Spleen (tissue), 11 donors: Measurements from ENCODE around the gene JAZF1. TPM values are rescaled to one million over a fixed set of nuclear protein-coding genes. Genes with fewer than 3 reads are reported as not detected.

Source experiments
- DNase-seq: peaks from one replicate; pipeline ENCODE4 v3.0.0-alpha.2; 2020
- H3K27ac ChIP-seq, 8 donors: fragments of 200-600 bp; sonication (generic) in 7 of 8; 1 replicate in 4 of 8; 2 replicates in 4 of 8; pipeline versions ENCODE4 v1.5.0 to v1.8.0; 2016 to 2021; ENCODE audit warnings: inconsistent platforms in 4 of 8, mild to moderate bottlenecking in 4 of 8, moderate library complexity in 1 of 8
- H3K27me3 ChIP-seq, 7 donors: fragments of 200-600 bp; sonication (generic) in 6 of 7; replicated peaks in 1 of 7; 1 replicate in 4 of 7; 2 replicates in 3 of 7; pipeline versions ENCODE4 v1.5.0 to v1.8.0; 2016 to 2021; ENCODE audit warnings: inconsistent platforms in 3 of 7, mild to moderate bottlenecking in 1 of 7
- H3K36me3 ChIP-seq, 6 donors: fragments of 200-600 bp; sonication (generic) in 5 of 6; 1 replicate in 4 of 6; 2 replicates in 2 of 6; pipeline versions ENCODE4 v1.5.0 to v1.8.0; 2016 to 2021; ENCODE audit warnings: inconsistent platforms in 2 of 6
- H3K4me1 ChIP-seq, 6 donors: fragments of 200-600 bp; sonication (generic) in 5 of 6; 1 replicate in 3 of 6; 2 replicates in 3 of 6; pipeline versions ENCODE4 v1.5.0 to v1.8.0; 2016 to 2021; ENCODE audit warnings: inconsistent platforms in 3 of 6
- H3K4me3 ChIP-seq, 8 donors: fragments of 200-600 bp; sonication (generic) in 7 of 8; 1 replicate in 4 of 8; 2 replicates in 4 of 8; pipeline versions ENCODE4 v1.5.0 to v1.8.0; 2016 to 2021; ENCODE audit warnings: inconsistent platforms in 4 of 8, mild to moderate bottlenecking in 4 of 8, moderate library complexity in 2 of 8
- H3K9me3 ChIP-seq, 8 donors: fragments of 200-600 bp; sonication (generic) in 7 of 8; 1 replicate in 4 of 8; 2 replicates in 4 of 8; pipeline versions ENCODE4 v1.5.0 to v1.8.0; 2016 to 2021; ENCODE audit warnings: inconsistent platforms in 4 of 8
- CTCF ChIP-seq, 11 experiments: fragments of 200-600 bp in 7 of 11; fragments of 450-650 bp in 4 of 11; sonication (generic) in 4 of 11; IDR thresholded peaks in 8 of 11; conservative IDR thresholded peaks in 3 of 11; 1 replicate in 7 of 11; 2 replicates in 4 of 11; pipeline versions ENCODE4 v1.4.0 to v1.8.0; 2016 to 2021; ENCODE audit warnings: antibody characterized with exemption in 11 of 11, inconsistent platforms in 4 of 11, mild to moderate bottlenecking in 1 of 11
- POLR2A ChIP-seq, 3 donors: fragments of 450-650 bp; IDR thresholded peaks; one replicate each; pipeline ENCODE4 v1.5.1; 2017; ENCODE audit warnings: antibody characterized with exemption in 3 of 3, mild to moderate bottlenecking in 1 of 3
- POLR2AphosphoS5 ChIP-seq, 3 donors: sonication (generic); formaldehyde crosslinking; IDR thresholded peaks; one replicate each; pipeline ENCODE4 v1.5.1; 2017; ENCODE audit warnings: antibody characterized with exemption in 3 of 3
- WGBS, 5 donors: extraction: QIAGEN DNeasy Blood & Tissue Kit in 3 of 5; methylation state at CpG; one replicate each; pipeline versions ENCODE4 v1.1.5 to v1.1.7; 2013 to 2018; 5-methylcytosine and 5-hydroxymethylcytosine counted together
- intact Hi-C: fragments of 100-400 bp; cut with DNase I; formaldehyde crosslinking; loops from one replicate; pipeline ENCODE4 v1.15.0; 2023; ENCODE audit warnings: low total_unique reads
- polyA plus RNA-seq, 3 donors: library from polyadenylated mRNA; stranded (reverse); fragments of 200-250 nt; gene quantifications; one replicate each; pipeline ENCODE4 v1.2.1, GENCODE V29; 2013
- total RNA-seq, 7 donors: library from RNA; depleted of rRNA in 3 of 7; stranded (reverse); fragments of >200 nt in 3 of 7; fragmentation: NEBNext Ultra II Directional in 4 of 7; extraction: Animal tissue kit (Norgen Biotek cat#: 25700) in 4 of 7; gene quantifications; one replicate each; pipeline versions ENCODE4 v1.1.0 to v1.2.1, GENCODE V29; 2016 to 2021
- donor health status: healthy with polysubstance abuse.
- donor health status: DM: no; HTN: no; CAD: no; lungs with moderate emphysema.
- donor health status: DM: no; HTN: no; CAD: no.
- donor health status: Bipolar disorder and iron deficiency.
- donor health status: healthy.
- donor health status: DM: no; HTN: no; CAD: no.
- donor health status: DM: yes; HTN: yes; CAD: no.

The JAZF1 gene
- total and polyA plus RNA-seq, 10 donors = 13.5 to 33.8 (median 24.7) TPM

DNA sequence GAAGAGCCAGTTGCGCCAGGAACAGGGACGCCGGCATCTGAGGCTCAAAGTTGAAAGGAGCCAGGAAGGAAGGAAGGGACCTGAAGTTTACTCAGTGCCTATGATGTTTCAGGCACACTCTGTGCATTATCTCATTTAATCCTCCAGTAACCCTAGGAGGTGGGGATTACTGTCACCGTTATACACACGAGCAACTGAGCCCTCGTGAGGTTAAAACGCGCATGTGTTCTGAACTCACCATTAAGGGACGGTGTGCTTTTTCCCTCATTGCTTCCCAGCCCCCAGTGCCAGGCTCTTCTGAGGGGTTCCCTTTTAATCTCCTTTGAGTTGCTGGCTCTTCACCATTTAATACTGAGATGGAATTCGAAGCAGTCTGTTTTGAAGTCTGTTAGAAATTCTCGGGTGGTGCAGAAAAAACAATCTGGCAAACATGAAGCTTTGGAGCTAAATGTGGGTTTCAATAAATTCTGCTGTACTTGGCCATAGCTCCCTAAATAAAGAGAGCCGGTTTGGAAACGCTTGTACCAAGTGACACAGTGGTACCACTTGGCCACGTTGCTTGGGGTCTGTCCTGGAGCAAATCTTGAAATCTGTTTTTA lies 338.4 kb downstream of the JAZF1 start:
- intact Hi-C loops = no loop called here
- H3K4me1 ChIP-seq = peaks cover 0 to 6% (median 0%) of the 10 kb centered on the region in 6 donors
- DNase-seq = no peak
- no peak for TF ChIP-seq POLR2A (IDR thresholded peaks at IDR 0.05)
- peaks cover 0 to 56% (median 25%) of the 10 kb centered on the region in 6 donors for H3K36me3 ChIP-seq
- WGBS, 5 donors = 80 to 92% (median 86%) methylated on average over 14 of the region's 14 CpGs
- H3K27me3 ChIP-seq = no peaks in the 10 kb centered on the region
- H3K27ac ChIP-seq = no peak overlapping the region
- H3K4me3 ChIP-seq = no peak overlapping the region
- no peaks in the 10 kb centered on the region for H3K9me3 ChIP-seq

DNA sequence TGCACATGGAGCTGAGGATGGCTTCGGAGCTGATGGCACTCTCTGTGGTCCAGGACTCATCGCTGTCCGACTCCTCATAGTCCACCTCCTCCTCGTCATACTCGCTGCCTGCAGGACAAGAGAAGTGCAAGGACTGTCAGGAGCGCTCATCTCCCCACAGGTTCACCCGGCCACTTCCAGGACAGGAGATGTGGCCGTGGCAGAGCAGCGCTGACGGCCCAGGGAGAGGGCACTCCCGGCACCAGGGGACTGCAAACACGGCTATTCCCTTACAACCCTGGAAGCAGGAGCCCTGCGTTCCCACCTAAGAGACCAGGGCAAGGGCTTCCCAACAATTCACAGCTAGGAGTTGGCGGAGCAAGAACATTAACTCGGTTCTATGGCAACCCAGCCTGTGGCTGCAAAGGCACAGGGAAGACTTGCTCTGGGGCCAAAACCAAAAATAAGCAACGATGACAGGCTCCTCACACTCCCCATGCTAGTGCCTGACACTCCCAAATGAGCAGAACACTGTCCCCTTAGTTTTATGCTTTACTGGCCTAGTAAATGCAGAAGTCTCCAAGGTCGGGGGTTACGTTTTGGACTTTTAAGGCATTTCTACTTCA lies 339.7 kb downstream of the JAZF1 start:
- H3K27ac ChIP-seq = no peak overlapping the region
- H3K4me1 ChIP-seq = peaks cover 0 to 6% (median under 1%) of the 10 kb centered on the region in 6 donors
- H3K9me3 ChIP-seq = no peaks in the 10 kb centered on the region
- no peaks in the 10 kb centered on the region for H3K27me3 ChIP-seq
- peaks cover 0 to 63% (median 25%) of the 10 kb centered on the region in 6 donors for H3K36me3 ChIP-seq
- DNase-seq = no peak
- 95 to 98% (median 96%) methylated on average over 18 of the region's 18 CpGs for WGBS, 5 donors
- TF ChIP-seq POLR2AphosphoS5 (IDR thresholded peaks at IDR 0.05) (peak in 1 of 3 donors; percentile 60), POLR2A (IDR thresholded peaks at IDR 0.05) (no peak)
- H3K4me3 ChIP-seq = no peak overlapping the region
- intact Hi-C loops = no loop called here

GRCh38 chr7:27840313-27840712 lies 340.3 kb downstream of the JAZF1 start:
- H3K27ac ChIP-seq = peak overlapping the region in 1 of 8 donors; percentile 12
- intact Hi-C loops = no loop called here
- H3K4me3 ChIP-seq = no peak overlapping the region
- 76 to 89% (median 79%) methylated on average over 8 of the region's 8 CpGs for WGBS, 5 donors
- peaks cover 0 to 12% (median 3%) of the 10 kb centered on the region in 6 donors for H3K4me1 ChIP-seq
- TF ChIP-seq POLR2A (IDR thresholded peaks at IDR 0.05) (no peak), POLR2AphosphoS5 (IDR thresholded peaks at IDR 0.05) (peak in 1 of 3 donors; percentile 40)
- H3K36me3 ChIP-seq = peaks cover 0 to 68% (median 26%) of the 10 kb centered on the region in 6 donors
- no peaks in the 10 kb centered on the region for H3K9me3 ChIP-seq
- no peaks in the 10 kb centered on the region for H3K27me3 ChIP-seq
- DNase-seq = no peak

DNA sequence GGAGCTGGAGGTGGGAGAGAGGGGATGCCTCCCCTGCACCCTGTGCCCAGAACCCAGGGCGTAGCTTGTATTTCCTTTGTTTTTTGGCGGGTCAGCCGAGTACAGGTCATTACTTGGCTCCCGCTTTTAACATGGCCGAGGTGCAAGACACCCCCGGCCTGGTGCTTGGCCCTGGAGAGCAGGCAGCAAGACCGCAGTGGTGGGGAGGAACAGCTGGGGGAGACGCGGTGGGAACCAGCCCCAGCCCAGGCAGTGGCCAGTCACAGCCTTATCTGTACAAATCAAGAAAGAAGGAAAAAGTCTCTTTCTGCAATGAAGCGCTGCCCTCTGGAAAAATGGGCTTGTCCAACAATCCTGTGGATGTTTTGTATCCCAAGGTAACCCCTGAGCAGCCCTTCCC lies 341.5 kb downstream of the JAZF1 start:
- H3K4me3 ChIP-seq = no peak overlapping the region
- H3K36me3 ChIP-seq = peaks cover 0 to 81% (median 31%) of the 10 kb centered on the region in 6 donors
- H3K27ac ChIP-seq = no peak overlapping the region
- WGBS, 5 donors = 93 to 98% (median 98%) methylated on average over 10 of the region's 10 CpGs
- no peak for DNase-seq
- H3K9me3 ChIP-seq = no peaks in the 10 kb centered on the region
- TF ChIP-seq POLR2AphosphoS5 (IDR thresholded peaks at IDR 0.05) (peak in 2 of 3 donors; percentile 34 to 73), CTCF (IDR thresholded peaks at IDR 0.05 in 8 of 11, conservative IDR thresholded peaks at IDR 0.05 in 3 of 11) (no peak), POLR2A (IDR thresholded peaks at IDR 0.05) (no peak)
- no peaks in the 10 kb centered on the region for H3K27me3 ChIP-seq
- intact Hi-C loops = no loop called here
- peaks cover 0 to 15% (median 4%) of the 10 kb centered on the region in 6 donors for H3K4me1 ChIP-seq

GRCh38 chr7:27836536-27836935 lies 344.1 kb downstream of the JAZF1 start:
- DNase-seq = no peak
- intact Hi-C loops = no loop called here
- H3K27ac ChIP-seq = no peak overlapping the region

GRCh38 chr7:27835376-27835775 lies 345.2 kb downstream of the JAZF1 start:
- Histone ChIP-seq H3K9me3 (no peaks in the 10 kb centered on the region), H3K27me3 (no peaks in the 10 kb centered on the region), H3K36me3 (peaks cover 0 to 97% (median 43%) of the 10 kb centered on the region in 6 donors), H3K4me1 (peaks cover 0 to 13% (median 4%) of the 10 kb centered on the region in 6 donors), H3K4me3 (no peak overlapping the region), H3K27ac (peak overlapping the region in 2 of 8 donors; percentile 2 to 13)
- 59 to 78% (median 70%) methylated on average over 7 of the region's 7 CpGs for WGBS, 5 donors
- no peak for TF ChIP-seq POLR2A (IDR thresholded peaks at IDR 0.05)
- peak in 1 of 3 donors; percentile 29 for TF ChIP-seq POLR2AphosphoS5 (IDR thresholded peaks at IDR 0.05)
- TF ChIP-seq CTCF (IDR thresholded peaks at IDR 0.05 in 8 of 11, conservative IDR thresholded peaks at IDR 0.05 in 3 of 11) = no peak
- intact Hi-C loops = no loop called here
- DNase-seq = no peak

More at GRCh38 chr7:27836536-27836935, 344.1 kb downstream of the JAZF1 start:
- Histone ChIP-seq H3K4me1 (peaks cover 0 to 13% (median 4%) of the 10 kb centered on the region in 6 donors), H3K4me3 (no peak overlapping the region), H3K27me3 (no peaks in the 10 kb centered on the region), H3K36me3 (peaks cover 0 to 95% (median 44%) of the 10 kb centered on the region in 6 donors), H3K9me3 (no peaks in the 10 kb centered on the region)
- TF ChIP-seq POLR2A (IDR thresholded peaks at IDR 0.05) (no peak), POLR2AphosphoS5 (IDR thresholded peaks at IDR 0.05) (peak in 2 of 3 donors; percentile 25 to 38)
- 94 to 100% (median 95%) methylated on average over 2 of the region's 2 CpGs for WGBS, 5 donors
